EH (cell line): Measurements from ENCODE around the gene PITPNM2.
"Not testable (repeated sequence)": the region's sequence is repeated elsewhere in the genome, so short reads cannot be mapped to it uniquely, and the experiment has no call there.

Source experiments
- DNase-seq: peaks from one replicate; pipeline ENCODE4 v3.0.0-alpha.2; 2015; ENCODE audit warnings: low read depth

PITPNM2 gene

DNA sequence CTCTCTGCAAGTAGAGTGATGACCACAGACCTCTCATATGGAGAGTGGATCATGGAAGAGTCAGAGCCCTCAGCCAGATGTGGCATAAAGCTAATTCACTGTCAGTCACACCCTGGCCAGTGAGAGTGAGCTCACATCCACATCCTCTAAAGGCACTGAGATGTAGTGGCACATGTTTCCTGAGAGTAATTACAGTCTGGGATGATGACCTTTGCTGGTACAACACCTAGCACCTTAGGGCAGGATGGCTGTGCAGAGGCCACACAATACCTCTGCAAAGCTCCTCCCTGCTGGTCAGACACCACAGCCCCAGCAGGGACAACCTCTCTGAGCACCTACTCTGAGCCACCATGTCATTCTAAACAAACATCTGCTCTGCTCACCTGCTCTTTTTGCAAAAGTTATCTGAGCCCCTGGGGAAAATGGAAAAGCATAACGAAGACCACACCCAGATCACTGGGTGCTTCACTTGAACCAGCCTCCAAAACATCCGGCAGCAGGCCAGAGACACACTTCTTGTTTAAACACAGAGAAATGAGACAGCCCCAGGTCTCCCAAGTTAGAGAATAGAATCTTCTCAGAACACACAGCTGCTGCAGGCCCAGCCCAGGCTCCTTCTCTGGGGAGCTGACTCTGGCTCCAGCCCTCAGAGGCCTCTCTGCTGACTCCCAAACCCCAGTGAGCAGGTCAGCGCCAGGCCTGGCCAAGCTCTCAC, 30.3 kb downstream of the PITPNM2 start:
- no peak for DNase-seq

DNA sequence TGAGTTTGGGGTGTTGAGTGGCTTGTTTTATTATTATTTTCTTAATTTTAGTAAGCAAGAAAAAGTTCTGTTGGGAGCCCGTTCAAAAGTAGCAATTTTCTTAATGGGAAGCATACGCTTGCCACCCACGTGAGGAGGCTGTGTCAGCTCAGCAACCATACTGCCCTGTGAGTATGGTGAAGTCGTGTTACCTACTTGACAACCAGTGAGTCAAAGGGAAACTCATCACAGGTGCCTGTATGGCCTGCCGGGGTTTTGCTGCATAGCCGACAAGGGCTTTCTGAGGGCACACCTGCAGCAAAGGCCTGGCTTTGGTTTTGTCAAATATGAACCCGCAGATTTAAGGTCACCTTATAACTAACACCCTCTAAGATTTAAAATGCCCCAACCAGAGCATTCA, 31.1 kb downstream of the PITPNM2 start:
- DNase-seq, result no peak

DNA sequence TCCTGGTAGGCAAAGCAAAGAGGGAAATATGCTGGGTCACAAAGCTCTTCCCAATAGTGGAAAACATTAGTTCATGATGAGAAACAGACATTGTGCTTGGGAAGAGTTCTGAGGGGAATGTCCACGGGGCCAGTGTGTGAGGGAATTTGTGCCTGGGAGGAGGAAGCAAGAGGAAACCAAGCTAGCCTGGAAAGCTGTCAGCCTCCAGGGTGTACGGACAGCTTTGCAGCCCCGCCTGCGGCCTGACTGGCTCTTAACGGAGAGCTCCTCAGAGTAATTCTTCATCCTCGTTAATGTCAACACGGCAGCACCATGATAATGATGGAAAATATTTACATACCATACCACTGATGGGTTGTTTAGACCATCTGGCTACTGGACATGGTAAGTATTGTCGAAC, 32.4 kb downstream of the PITPNM2 start:
- peak; percentile 86 for DNase-seq

DNA sequence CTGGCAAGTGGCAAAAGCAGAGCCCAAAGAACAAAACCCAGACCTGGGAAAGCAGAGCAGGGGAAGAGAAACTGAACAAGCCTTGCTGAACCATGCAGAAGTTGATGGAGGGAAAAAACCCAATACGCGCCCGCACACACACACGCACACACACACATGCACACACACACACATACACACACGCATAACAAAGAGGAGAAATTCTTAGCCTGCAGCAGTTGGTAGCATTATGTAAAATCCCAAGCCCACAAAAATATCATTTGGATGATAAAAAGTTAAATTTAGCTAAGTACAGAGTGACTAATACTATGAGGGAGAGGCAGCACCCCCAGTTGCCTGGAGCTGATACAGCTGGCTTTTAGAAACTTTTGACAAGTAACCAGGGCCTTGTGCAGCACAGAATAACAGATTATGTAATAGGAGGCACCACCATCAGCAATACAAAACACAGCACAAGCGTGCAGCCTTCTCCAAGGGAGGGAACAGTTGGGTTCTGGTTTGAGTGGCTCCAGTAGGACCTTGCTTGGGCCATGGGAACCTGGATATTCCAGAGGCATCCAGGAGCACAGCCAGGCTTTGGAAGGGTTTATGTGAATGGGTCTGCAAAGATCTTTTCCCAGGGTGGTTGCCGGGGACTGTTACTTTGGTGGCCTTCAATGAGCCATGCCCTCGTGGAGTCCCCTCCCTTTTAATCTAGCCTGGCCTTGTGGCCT, 35.3 kb downstream of the PITPNM2 start:
- peak; percentile 96 for DNase-seq

DNA sequence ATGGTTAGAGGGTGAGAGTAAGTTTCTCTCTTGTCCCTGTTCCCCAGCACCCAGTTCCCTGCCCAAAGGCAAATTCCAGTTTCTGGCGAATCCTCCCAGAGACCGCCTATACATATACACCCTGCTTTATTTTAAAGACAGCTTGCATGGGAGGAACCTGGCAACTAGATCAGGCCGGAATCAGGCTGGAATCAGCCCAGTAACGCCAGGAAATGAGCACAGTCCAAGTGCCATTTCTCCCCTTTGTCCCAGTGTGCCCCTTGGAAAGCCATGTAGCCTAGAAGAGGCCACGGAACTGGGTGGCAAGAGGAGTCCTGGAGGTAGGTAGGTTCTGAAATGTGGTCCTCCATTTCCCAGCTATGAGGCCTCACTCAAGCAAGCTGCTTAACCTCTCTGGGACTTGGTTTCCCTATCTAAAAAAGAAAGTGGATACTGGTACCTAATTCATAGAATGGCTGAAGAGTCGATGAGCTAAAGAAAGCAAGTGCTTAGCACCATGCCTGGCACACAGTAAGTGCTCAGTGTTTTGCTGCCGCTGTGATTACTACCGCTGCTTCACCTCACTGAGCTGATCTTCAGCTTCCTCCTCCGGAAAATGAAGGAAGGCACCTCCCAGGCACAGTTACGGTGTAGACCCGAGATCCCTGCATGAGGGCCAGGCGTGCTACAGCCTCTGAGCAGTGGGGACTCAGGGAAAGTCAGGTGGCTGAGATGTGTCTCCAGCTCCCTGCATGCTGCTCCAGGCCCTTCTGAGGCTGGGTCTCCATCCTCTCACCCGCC, 36.4 kb downstream of the PITPNM2 start:
- DNase-seq, result no peak

DNA sequence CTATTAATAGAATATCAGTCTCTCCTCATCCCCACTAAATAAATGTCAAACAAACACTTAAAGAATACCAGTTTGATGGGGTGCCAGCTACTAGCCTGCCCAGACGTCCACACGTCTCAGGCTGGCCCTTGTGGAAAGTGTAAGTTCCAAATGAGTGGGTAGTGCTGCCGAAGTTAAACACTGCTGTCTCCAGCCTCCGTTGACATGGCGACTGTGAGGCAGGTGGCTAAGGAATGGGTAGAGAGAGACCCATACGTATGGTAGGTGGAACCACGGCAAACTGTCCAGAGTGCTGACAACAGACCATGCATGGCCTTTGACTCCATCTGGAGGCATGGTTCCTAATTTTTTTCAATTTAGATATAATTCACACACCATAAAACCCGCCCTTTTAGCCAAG, 37.9 kb downstream of the PITPNM2 start:
- DNase-seq, result no peak

GRCh38 chr12:123111498-123112165, 39.3 kb downstream of the PITPNM2 start:
- peak; percentile 49 for DNase-seq

- DNase-seq, result no peak
These were observed 41.5 kb downstream of the PITPNM2 start for GRCh38 chr12:123109319-123109772.

DNA sequence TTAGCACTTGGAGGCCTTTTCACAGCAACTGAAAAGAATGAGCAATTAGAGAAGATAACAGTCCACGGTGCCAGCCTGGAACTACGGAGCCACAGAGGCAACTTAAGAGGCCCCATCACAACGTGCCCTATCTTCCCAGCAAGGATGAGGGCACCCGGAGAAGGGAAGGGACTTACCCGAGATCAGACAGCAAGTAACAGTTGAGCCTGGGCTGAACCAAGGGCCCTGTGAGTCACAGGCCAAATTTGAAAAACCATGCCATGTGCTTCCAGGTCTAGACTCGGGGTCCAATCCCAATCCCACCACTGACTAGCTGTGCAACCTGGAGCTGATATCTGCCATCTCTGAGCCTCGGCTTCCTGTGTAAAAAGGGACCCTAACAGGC, 42.2 kb downstream of the PITPNM2 start:
- no peak for DNase-seq

GRCh38 chr12:123107926-123108681, 42.8 kb downstream of the PITPNM2 start:
- DNase-seq, result no peak

DNA sequence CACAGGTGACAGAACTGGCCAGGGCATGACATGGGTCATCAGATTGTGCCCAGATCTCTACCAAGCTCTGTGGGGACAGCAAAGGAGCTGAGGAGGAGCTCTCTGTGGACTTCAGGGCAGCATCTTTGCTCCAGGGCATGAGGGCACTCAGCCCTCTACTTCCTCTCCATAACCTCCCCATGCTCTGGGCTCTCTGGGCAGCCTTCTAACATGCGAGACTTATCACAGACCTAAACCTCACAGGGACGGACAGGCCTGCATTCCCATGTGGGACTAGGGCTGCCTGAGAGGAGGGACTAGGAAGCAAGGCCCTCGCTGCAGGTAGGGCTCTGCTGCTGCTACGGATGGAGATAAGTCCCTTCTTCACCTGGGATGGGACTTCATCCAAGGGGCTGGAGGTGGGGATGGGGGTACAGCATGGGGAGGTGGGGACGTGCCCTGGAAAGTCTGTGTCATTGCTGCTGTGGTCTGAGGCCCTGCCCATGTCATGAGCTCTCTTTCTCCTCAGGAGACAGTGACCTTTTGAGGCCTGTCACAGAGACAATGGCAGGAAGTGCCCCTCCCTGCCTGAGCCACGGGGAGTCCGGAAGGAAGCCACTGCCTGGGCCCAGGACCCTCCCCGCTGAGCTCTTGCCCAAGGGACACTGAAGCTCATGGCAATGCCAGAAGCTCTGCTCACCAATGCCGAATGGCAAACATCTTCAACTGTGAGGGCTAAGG, 44.1 kb downstream of the PITPNM2 start:
- no peak for DNase-seq

DNA sequence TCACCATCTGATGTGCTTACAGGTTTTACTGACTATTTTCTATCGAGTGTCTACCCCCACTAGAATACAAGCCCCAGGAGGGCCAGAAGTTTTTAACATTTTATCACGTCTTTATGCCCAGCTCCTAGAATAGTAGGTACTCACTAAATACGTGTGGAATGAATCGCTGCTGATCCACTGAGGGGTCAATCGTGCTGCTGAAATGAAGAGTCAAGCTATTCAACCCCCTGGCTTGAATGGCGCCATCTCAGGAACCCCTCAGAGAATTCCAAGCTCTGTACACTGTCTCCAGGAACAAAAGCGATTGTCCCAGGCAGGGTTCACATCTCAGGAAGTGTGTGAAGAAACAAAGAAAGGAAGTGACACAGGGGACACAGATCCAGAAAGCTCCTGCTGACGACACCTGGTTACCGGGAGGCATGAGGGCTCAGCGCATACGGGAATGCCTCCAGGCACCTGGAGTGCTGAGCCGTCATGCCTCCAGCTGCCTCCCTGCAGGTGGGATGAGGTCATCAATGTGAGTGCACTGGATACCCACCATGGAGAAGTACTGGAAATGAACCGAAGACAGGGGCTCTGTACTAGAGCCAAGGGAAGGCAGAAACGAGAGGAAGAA, 45.6 kb downstream of the PITPNM2 start:
- no peak for DNase-seq

GRCh38 chr12:123104809-123105208, 46.1 kb downstream of the PITPNM2 start:
- DNase-seq, result no peak

DNA sequence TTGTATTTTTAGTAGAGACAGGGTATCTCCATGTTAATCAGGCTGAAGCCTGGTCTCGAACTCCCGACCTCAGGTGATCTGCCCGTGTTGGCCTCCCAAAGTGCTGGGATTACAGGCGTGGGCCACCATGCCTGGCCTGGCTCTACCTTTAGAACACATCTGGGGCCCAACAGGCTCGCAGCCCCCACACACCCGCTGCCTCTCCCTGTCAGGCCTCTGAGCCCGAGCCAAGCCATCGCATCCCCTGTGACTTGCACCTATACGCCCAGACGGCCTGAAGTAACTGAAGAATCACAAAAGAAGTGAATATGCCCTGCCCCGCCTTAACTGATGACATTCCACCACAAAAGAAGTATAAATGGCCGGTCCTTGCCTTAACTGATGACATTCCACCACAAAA, 46.8 kb downstream of the PITPNM2 start:
- DNase-seq, result not testable (repeated sequence)

DNA sequence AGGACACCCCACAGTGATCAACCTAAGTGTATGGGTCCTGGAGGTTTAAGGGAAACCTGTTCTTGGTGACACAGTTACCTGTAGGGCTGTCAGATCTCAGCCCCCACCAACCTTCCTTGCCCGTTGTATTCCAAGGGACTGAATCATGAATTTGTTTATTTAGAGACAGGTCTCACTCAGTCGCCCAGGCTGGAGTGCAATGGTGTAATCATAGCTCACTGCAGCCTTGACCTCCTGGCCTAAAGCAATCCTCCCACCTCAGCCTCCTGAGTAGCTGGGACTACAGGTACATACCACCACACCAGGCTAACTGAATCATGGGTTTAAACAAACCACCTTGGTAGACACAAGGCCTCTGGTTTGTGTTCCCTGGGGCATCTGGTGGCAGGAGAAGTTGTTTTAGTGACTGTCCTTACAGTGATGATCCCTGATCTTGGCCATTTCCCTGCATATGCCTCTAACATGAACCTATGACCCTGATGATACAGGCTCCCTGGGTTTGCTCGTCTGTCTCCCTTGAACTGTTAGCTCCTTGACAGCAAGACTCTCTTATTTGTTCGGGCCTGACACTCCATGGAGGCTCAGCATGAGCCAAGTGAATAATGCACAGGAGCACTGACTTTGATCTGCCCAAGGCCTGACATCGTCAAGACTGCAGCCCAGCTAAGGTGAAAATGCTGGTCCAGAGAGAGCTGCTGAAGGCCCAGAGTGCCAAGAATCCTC, 47.9 kb downstream of the PITPNM2 start:
- DNase-seq, result no peak

GRCh38 chr12:123102366-123102765, 48.5 kb downstream of the PITPNM2 start:
- DNase-seq, result no peak

GRCh38 chr12:123101526-123101925, 49.4 kb downstream of the PITPNM2 start:
- no peak for DNase-seq
